Neural progenitor cell (in vitro differentiated cells): ENCODE data around the gene C10orf67. TPM values are rescaled to one million over a fixed set of nuclear protein-coding genes. Genes with fewer than 3 reads are reported as not detected.

Source experiments
- DNase-seq: peaks from one replicate; pipeline ENCODE4 v3.0.0-alpha.2; 2016; ENCODE audit warnings: low spot score
- H2AFZ ChIP-seq: fragments of 200-600 bp; sonication (generic); replicated peaks from 2 replicates; pipeline ENCODE4 v1.6.1; 2016; ENCODE audit warnings: antibody characterized with exemption
- H3F3A ChIP-seq: fragments of 200-600 bp; sonication (generic); 2 replicates; pipeline ENCODE4 v1.6.1; 2016; ENCODE audit warnings: antibody characterized with exemption, low read depth
- H3K27ac ChIP-seq: fragments of 200-600 bp; sonication (generic); 2 replicates; pipeline ENCODE4 v1.5.1; 2016; ENCODE audit warnings: mild to moderate bottlenecking
- H3K27me3 ChIP-seq: fragments of 200-600 bp; sonication (generic); 2 replicates; pipeline ENCODE4 v1.6.1; 2016; ENCODE audit warnings: mild to moderate bottlenecking, moderate library complexity
- H3K36me3 ChIP-seq: fragments of 200-600 bp; sonication (generic); 2 replicates; pipeline ENCODE4 v1.5.1; 2016
- H3K4me1 ChIP-seq: fragments of 200-600 bp; sonication (generic); 2 replicates; pipeline ENCODE4 v1.6.1; 2016; ENCODE audit warnings: mixed run types
- H3K4me2 ChIP-seq: fragments of 200-600 bp; sonication (generic); 2 replicates; pipeline ENCODE4 v1.6.1; 2016
- H3K4me3 ChIP-seq: fragments of 200-600 bp; sonication (generic); 2 replicates; pipeline ENCODE4 v1.5.1; 2016
- H3K79me2 ChIP-seq: fragments of 200-600 bp; sonication (generic); 2 replicates; pipeline ENCODE4 v1.6.1; 2016; ENCODE audit warnings: low read depth
- H3K9ac ChIP-seq: fragments of 200-600 bp; sonication (generic); 2 replicates; pipeline ENCODE4 v1.6.1; 2016
- H3K9me3 ChIP-seq: fragments of 200-600 bp; sonication (generic); 2 replicates; pipeline ENCODE4 v1.5.1; 2016; ENCODE audit warnings: low read depth
- H4K20me1 ChIP-seq: fragments of 200-600 bp; sonication (generic); 2 replicates; pipeline ENCODE4 v1.6.1; 2016; ENCODE audit warnings: low read depth
- H3K27ac Mint-ChIP-seq: 3 replicates; pipeline ENCODE4 v1.8.0; 2021; ENCODE audit warnings: mixed read lengths
- H3K27me3 Mint-ChIP-seq: 2 replicates; pipeline ENCODE4 v1.8.0; 2022; ENCODE audit warnings: low read depth, mild to moderate bottlenecking, inconsistent platforms, moderate library complexity, mixed read lengths; ENCODE audit not compliant: insufficient read depth
- H3K36me3 Mint-ChIP-seq: 3 replicates; pipeline ENCODE4 v1.8.0; 2021; ENCODE audit warnings: mixed read lengths
- H3K4me1 Mint-ChIP-seq: 3 replicates; pipeline ENCODE4 v1.8.0; 2021; ENCODE audit warnings: mixed read lengths
- H3K4me3 Mint-ChIP-seq: 3 replicates; pipeline ENCODE4 v1.8.0; 2021; ENCODE audit warnings: mild to moderate bottlenecking, moderate library complexity, mixed read lengths
- H3K9me3 Mint-ChIP-seq: 3 replicates; pipeline ENCODE4 v1.8.0; 2020; ENCODE audit warnings: mixed read lengths
- EZH2 ChIP-seq: fragments of 200-600 bp; sonication (generic); IDR thresholded peaks from 2 replicates; pipeline ENCODE4 v1.6.1; 2017; ENCODE audit warnings: antibody characterized with exemption, mild to moderate bottlenecking, moderate library complexity
- EZH2phosphoT487 ChIP-seq: fragments of 200-600 bp; sonication (generic); IDR thresholded peaks from 2 replicates; pipeline ENCODE4 v1.6.1; 2017; ENCODE audit warnings: antibody characterized with exemption
- total RNA-seq: library from RNA; depleted of rRNA; stranded (reverse); fragments of >200 nt; gene quantifications from 2 replicates; pipeline ENCODE4 v1.2.3, GENCODE V29; 2015; ENCODE audit warnings: low replicate concordance
- TF ChIP-seq, protein P1 (sequence below): fragments of 200-600 bp; sonication (generic); IDR thresholded peaks from 2 replicates; pipeline ENCODE4 v1.5.1; 2017; ENCODE audit warnings: antibody characterized with exemption, mild to moderate bottlenecking

Gene C10orf67
- total RNA-seq, 1 donor from 2014 or later = not detected

DNA sequence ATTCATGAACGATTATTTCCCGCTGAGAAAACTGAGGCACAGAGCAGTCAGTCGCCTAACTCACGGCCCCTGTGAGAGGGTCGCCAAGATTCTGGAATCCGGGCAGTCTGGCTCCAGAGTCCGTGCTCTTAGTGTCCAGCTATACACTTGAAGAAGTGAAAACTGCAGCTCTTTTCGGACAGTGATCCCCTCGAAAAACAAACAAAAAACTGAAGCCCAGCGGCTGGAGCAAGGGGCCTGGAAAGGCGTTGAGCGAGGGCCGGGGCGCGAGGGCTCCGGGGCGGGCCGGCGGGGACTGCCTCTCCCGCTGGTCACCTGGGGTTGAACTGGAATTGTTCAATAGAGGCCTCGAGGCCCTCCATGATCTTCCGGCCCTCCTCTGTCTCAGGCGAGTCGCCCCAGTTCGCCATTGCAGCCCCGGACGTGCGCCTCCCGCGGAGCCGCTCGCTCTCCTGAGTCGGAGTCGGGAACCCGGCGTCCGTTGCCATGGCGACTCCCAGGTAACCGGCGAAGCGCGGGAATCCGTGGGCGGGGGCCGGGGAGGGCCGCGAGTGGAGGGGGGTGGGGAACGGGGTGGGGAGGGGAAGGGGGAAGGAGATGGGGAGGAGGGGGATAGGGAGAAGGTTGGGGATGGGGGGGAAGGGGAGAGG is 881 bp downstream of the C10orf67 start:
- TF ChIP-seq, protein P1, sequence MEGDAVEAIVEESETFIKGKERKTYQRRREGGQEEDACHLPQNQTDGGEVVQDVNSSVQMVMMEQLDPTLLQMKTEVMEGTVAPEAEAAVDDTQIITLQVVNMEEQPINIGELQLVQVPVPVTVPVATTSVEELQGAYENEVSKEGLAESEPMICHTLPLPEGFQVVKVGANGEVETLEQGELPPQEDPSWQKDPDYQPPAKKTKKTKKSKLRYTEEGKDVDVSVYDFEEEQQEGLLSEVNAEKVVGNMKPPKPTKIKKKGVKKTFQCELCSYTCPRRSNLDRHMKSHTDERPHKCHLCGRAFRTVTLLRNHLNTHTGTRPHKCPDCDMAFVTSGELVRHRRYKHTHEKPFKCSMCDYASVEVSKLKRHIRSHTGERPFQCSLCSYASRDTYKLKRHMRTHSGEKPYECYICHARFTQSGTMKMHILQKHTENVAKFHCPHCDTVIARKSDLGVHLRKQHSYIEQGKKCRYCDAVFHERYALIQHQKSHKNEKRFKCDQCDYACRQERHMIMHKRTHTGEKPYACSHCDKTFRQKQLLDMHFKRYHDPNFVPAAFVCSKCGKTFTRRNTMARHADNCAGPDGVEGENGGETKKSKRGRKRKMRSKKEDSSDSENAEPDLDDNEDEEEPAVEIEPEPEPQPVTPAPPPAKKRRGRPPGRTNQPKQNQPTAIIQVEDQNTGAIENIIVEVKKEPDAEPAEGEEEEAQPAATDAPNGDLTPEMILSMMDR = no peak
- peak; percentile 26 for TF ChIP-seq EZH2
- Histone ChIP-seq H3K79me2 (no peaks in the 10 kb centered on the region), H3K27me3 (peaks cover 32% of the 10 kb centered on the region), H3K4me2 (peak overlapping the region; percentile 98), H3K4me3 (peak overlapping the region; percentile 78), H3K36me3 (no peaks in the 10 kb centered on the region), H3K27ac (no peak overlapping the region), H2AFZ (peak overlapping the region; percentile 95), H3K9ac (no peak overlapping the region), H4K20me1 (no peaks in the 10 kb centered on the region), H3K4me1 (peaks cover 5% of the 10 kb centered on the region), H3K9me3 (no peaks in the 10 kb centered on the region), H3F3A (peaks cover 6% of the 10 kb centered on the region)
- Mint-ChIP-seq H3K9me3 (no peaks in the 10 kb centered on the region), H3K4me1 (peaks cover 63% of the 10 kb centered on the region), H3K4me3 (peak overlapping the region; percentile 84), H3K27me3 (peaks cover 4% of the 10 kb centered on the region), H3K27ac (peak overlapping the region; percentile 98), H3K36me3 (no peaks in the 10 kb centered on the region)
- DNase-seq = peak; percentile 89

DNA sequence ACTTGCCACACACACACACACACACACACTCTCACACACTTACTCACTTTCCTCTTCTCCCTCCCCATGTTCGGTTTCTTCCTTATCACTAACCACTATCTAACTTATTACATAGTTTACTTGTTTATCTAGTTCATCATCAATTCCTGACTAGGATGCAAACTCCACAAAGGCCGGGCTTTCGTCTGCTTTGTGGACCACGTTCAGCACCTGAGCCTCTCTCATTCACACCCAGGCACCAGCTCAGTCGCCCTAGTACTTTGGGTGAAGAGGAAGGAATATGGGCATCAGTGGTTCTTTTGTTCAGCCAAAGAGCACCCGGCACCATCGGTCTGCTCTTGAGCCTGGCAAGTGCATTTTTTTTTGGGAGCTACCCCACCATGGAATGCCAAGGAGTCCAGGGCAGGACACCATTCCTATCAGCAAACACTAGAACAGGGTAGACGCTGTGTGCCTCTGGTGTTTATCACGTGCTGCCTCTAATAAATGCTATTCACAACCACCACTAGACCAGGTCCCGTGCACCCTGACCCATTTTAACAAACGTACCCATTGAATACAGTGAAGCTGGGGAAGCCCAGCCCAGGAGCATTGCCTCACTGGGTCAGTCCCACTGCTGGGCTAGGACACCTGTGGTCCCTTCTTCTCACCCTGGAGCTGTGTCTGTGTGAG is 2.2 kb downstream of the C10orf67 start:
- H3K36me3 Mint-ChIP-seq = no peaks in the 10 kb centered on the region
- Histone ChIP-seq H3K79me2 (no peaks in the 10 kb centered on the region), H3K4me3 (no peak overlapping the region), H3K27ac (no peak overlapping the region), H3K27me3 (peaks cover 32% of the 10 kb centered on the region), H2AFZ (no peak overlapping the region), H3K4me1 (peaks cover 5% of the 10 kb centered on the region), H4K20me1 (no peaks in the 10 kb centered on the region), H3K9me3 (no peaks in the 10 kb centered on the region), H3K36me3 (no peaks in the 10 kb centered on the region), H3K9ac (no peak overlapping the region), H3K4me2 (no peak overlapping the region), H3F3A (peaks cover 6% of the 10 kb centered on the region)
- peak overlapping the region; percentile 83 for H3K4me3 Mint-ChIP-seq
- H3K4me1 Mint-ChIP-seq = peaks cover 59% of the 10 kb centered on the region
- no peaks in the 10 kb centered on the region for H3K9me3 Mint-ChIP-seq
- TF ChIP-seq EZH2phosphoT487 (no peak), EZH2 (no peak)
- TF ChIP-seq, protein P1 = no peak
- H3K27me3 Mint-ChIP-seq = peaks cover under 1% of the 10 kb centered on the region
- no peak for DNase-seq
- H3K27ac Mint-ChIP-seq = peak overlapping the region; percentile 42

DNA sequence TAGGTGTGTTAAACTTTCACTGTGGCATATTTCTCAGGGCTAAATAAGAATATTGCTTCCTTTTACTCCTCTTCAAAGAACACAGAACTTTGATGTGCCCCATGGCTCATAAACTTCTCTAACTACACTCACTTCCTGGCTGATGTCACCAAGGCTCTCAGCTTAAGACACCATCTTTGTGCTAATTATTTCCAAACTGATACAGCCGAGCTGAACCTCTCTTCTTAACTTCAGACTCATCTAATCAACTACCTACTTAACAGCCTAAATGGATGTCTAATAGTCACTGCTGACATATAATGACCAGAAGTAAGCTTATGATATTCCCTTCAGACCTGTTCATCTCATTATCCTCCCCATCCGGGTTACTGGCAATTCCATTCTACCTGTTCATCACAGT is 3.6 kb downstream of the C10orf67 start:
- Histone ChIP-seq H4K20me1 (no peaks in the 10 kb centered on the region), H2AFZ (no peak overlapping the region), H3K27ac (no peak overlapping the region), H3F3A (peaks cover 6% of the 10 kb centered on the region), H3K27me3 (peaks cover 32% of the 10 kb centered on the region), H3K9ac (no peak overlapping the region), H3K36me3 (no peaks in the 10 kb centered on the region), H3K9me3 (no peaks in the 10 kb centered on the region), H3K4me2 (no peak overlapping the region), H3K4me3 (no peak overlapping the region), H3K4me1 (peaks cover 5% of the 10 kb centered on the region), H3K79me2 (no peaks in the 10 kb centered on the region)
- Mint-ChIP-seq H3K4me3 (no peak overlapping the region), H3K9me3 (no peaks in the 10 kb centered on the region), H3K27me3 (no peaks in the 10 kb centered on the region), H3K4me1 (peaks cover 52% of the 10 kb centered on the region), H3K27ac (no peak overlapping the region), H3K36me3 (no peaks in the 10 kb centered on the region)
- DNase-seq = no peak
- TF ChIP-seq EZH2 (no peak), EZH2phosphoT487 (no peak)
- TF ChIP-seq, protein P1 = no peak
